LNCaP clone FGC (cell line): ENCODE measurements around the gene NTN1.
"Not testable (repeated sequence)": the region's sequence is repeated elsewhere in the genome, so short reads cannot be mapped to it uniquely, and the experiment has no call there.

ENCODE experiments used
- DNase-seq: peaks from one replicate; pipeline ENCODE4 v3.0.0-alpha.2; 2011; ENCODE audit warnings: low read depth
- H3K4me3 ChIP-seq: 2 replicates; pipeline ENCODE4 v1.5.1; 2011; ENCODE audit warnings: mild to moderate bottlenecking, low read depth, low read length, control low read depth
- CTCF ChIP-seq: IDR thresholded peaks from 2 replicates; pipeline ENCODE4 v1.5.1; 2012; ENCODE audit warnings: mild to moderate bottlenecking; ENCODE audit not compliant: control insufficient read depth, insufficient read depth; ENCODE audit errors: extremely low read depth

NTN1 gene

GRCh38 chr17:8986295-8986694 is 35.0 kb upstream of the NTN1 start:
- TF ChIP-seq CTCF = 0 out of 2 replicates have a peak, but pooled peaks have one; percentile 11
- DNase-seq = no peak
- H3K4me3 ChIP-seq = no peak overlapping the region

GRCh38 chr17:8988263-8988935 is 32.9 kb upstream of the NTN1 start:
- not testable (repeated sequence) for H3K4me3 ChIP-seq, DNase-seq

- no peak for DNase-seq
- TF ChIP-seq CTCF = peak; percentile 85
- no peak overlapping the region for H3K4me3 ChIP-seq
Measured at GRCh38 chr17:8991514-8992285, 29.6 kb upstream of the NTN1 start.

GRCh38 chr17:8994319-8994718 is 27.0 kb upstream of the NTN1 start:
- no peak for DNase-seq
- peak; percentile 79 for TF ChIP-seq CTCF
- H3K4me3 ChIP-seq = no peak overlapping the region

- H3K4me3 ChIP-seq = no peak overlapping the region
- no peak for TF ChIP-seq CTCF
- no peak for DNase-seq
Measured at GRCh38 chr17:8995711-8996110, 25.6 kb upstream of the NTN1 start.

- peak; percentile 89 for TF ChIP-seq CTCF
- no peak for DNase-seq
- H3K4me3 ChIP-seq = no peak overlapping the region
Measured at GRCh38 chr17:8997994-8998628, 23.2 kb upstream of the NTN1 start.

GRCh38 chr17:9001559-9001958 is 19.8 kb upstream of the NTN1 start:
- no peak for DNase-seq
- H3K4me3 ChIP-seq = no peak overlapping the region
- TF ChIP-seq CTCF = no peak
